H1 (cell line): ENCODE measurements around the gene SORCS3.

Experiments used
- BCL11A ChIP-seq, 2 experiments: IDR thresholded peaks; one replicate each; pipeline ENCODE4 v1.6.1; 2011; ENCODE audit warnings: low read depth in 2 of 2, low read length in 2 of 2, mild to moderate bottlenecking in 2 of 2
- EGR1 ChIP-seq: IDR thresholded peaks from 2 replicates; pipeline ENCODE4 v1.6.1; 2011; ENCODE audit warnings: low read depth, low read length, borderline replicate concordance
- PHF8 ChIP-seq: fragments of 200-600 bp; sonication (generic); conservative IDR thresholded peaks from 2 replicates; pipeline ENCODE4 v1.7.1; 2012; ENCODE audit warnings: low read depth, mild to moderate bottlenecking, inconsistent platforms, low read length, moderate library complexity
- POLR2A ChIP-seq, 2 experiments: IDR thresholded peaks; 1 replicate in 1 of 2; 2 replicates in 1 of 2; pipeline ENCODE4 v1.6.1; 2011; ENCODE audit warnings: low read depth in 2 of 2, low read length in 2 of 2, mild to moderate bottlenecking in 2 of 2; ENCODE audit errors: control extremely low read depth in 1 of 2
- SIX5 ChIP-seq: IDR thresholded peaks from 2 replicates; pipeline ENCODE4 v1.6.1; 2011; ENCODE audit warnings: mild to moderate bottlenecking, low read depth, low read length
- SP2 ChIP-seq: IDR thresholded peaks from 2 replicates; pipeline ENCODE4 v1.6.1; 2012; ENCODE audit warnings: mild to moderate bottlenecking, low read length, inconsistent platforms
- TAF1 ChIP-seq: IDR thresholded peaks from 2 replicates; pipeline ENCODE4 v1.6.1; 2011; ENCODE audit warnings: mild to moderate bottlenecking, low read depth, low read length
- YY1 ChIP-seq: IDR thresholded peaks from 2 replicates; pipeline ENCODE4 v1.6.1; 2011; ENCODE audit warnings: low read depth, mild to moderate bottlenecking, low read length
- TF ChIP-seq, protein P1 (sequence below), 3 experiments: IDR thresholded peaks; 1 replicate in 2 of 3; 2 replicates in 1 of 3; pipeline versions ENCODE4 v1.5.1 to v1.6.1; 2011; ENCODE audit warnings: low read length in 3 of 3, mild to moderate bottlenecking in 3 of 3, inconsistent platforms in 2 of 3, low read depth in 1 of 3, moderate library complexity in 1 of 3; ENCODE audit not compliant: insufficient read depth in 1 of 3; ENCODE audit errors: control extremely low read depth in 1 of 3
- TF ChIP-seq, protein P2 (sequence below): IDR thresholded peaks from 2 replicates; pipeline ENCODE4 v1.6.1; 2011; ENCODE audit warnings: low read depth, mild to moderate bottlenecking, low read length; ENCODE audit not compliant: insufficient read depth
- TF ChIP-seq, protein P3 (sequence below): IDR thresholded peaks from 2 replicates; pipeline ENCODE4 v1.6.1; 2012; ENCODE audit warnings: inconsistent platforms

DNA sequence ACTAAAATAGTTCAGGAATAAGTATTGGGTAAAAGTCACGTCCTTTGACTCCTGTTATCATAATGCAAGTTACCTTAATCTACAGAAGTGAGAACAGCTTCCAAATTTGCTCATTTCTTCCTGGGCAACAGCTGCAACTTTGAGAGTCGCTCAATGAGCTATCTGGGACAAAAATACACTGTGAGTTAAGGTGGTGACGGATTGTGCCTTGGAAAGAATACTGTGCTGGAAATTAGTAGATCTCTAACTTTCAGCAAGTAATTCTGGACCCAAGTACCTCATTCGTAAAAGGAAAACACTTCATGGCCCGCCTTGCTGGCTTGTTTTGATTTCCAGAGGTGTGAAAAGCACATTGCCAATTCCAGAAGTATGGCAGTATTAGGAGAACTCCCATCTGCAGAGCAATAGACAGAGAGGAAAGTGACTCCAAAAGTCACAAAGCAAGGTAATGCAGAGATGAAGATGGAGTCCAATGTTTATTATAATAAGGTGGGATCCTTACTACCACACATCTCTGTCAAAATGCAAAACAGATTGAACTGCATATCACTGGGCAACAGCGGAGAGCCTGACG is 626.0 kb downstream of the SORCS3 start:
- TF ChIP-seq, protein P1, sequence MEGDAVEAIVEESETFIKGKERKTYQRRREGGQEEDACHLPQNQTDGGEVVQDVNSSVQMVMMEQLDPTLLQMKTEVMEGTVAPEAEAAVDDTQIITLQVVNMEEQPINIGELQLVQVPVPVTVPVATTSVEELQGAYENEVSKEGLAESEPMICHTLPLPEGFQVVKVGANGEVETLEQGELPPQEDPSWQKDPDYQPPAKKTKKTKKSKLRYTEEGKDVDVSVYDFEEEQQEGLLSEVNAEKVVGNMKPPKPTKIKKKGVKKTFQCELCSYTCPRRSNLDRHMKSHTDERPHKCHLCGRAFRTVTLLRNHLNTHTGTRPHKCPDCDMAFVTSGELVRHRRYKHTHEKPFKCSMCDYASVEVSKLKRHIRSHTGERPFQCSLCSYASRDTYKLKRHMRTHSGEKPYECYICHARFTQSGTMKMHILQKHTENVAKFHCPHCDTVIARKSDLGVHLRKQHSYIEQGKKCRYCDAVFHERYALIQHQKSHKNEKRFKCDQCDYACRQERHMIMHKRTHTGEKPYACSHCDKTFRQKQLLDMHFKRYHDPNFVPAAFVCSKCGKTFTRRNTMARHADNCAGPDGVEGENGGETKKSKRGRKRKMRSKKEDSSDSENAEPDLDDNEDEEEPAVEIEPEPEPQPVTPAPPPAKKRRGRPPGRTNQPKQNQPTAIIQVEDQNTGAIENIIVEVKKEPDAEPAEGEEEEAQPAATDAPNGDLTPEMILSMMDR (IDR thresholded peaks at IDR 0.05; ENCODE audit: control extremely low read depth in 1 of 3, insufficient read depth in 1 of 3, low read depth in 1 of 3, low read length in 3 of 3), result no peak
- TF ChIP-seq, protein P2, sequence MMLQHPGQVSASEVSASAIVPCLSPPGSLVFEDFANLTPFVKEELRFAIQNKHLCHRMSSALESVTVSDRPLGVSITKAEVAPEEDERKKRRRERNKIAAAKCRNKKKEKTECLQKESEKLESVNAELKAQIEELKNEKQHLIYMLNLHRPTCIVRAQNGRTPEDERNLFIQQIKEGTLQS, result no peak
- TF ChIP-seq, protein P3, sequence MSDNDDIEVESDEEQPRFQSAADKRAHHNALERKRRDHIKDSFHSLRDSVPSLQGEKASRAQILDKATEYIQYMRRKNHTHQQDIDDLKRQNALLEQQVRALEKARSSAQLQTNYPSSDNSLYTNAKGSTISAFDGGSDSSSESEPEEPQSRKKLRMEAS, result no peak
- TF ChIP-seq YY1, result no peak
- TF ChIP-seq PHF8, result no peak
- no peak for TF ChIP-seq POLR2A (IDR thresholded peaks at IDR 0.05; ENCODE audit: control extremely low read depth in 1 of 2, low read depth in 2 of 2, low read length in 2 of 2)
- no peak for TF ChIP-seq EGR1
- TF ChIP-seq BCL11A (IDR thresholded peaks at IDR 0.05; ENCODE audit: low read depth in 2 of 2, low read length in 2 of 2), result no peak
- no peak for TF ChIP-seq SIX5
- TF ChIP-seq SP2, result no peak
- no peak for TF ChIP-seq TAF1
